GM18868 (cell line): ENCODE measurements around the gene ZNF555.
A peak's percentile ranks its signal among the peaks of the same experiment; 100 is the strongest.

Source experiments
- ATAC-seq: cut with Tn5 transposase; IDR thresholded peaks from one replicate; pipeline ENCODE4 v1.9.1; 2021; ENCODE audit warnings: mild to moderate bottlenecking, moderate library complexity; ENCODE audit not compliant: unreplicated experiment

ZNF555 gene

GRCh38 chr19:2822846-2823245 lies 18.4 kb upstream of the ZNF555 start:
- no peak for ATAC-seq

DNA sequence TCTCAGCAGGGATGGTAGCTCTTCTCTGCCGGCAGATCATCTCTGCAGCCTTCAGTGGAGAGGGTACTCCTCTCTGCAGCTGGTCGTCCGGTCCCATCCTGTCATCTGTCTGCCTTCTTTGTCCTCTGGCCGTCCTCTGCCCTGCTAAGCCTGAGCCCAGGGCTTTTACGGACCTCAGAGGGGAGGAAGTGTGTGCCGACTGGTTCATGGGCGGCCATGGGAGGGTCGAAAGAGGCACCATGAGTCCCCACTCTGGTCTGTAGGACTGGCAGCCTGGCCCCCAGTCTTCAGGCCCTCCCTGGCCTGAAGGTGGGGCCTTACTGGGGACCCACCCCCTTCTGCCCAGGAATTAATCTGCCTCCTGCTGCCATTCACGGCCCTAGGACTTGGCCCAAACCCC lies 17.6 kb upstream of the ZNF555 start:
- ATAC-seq, result no peak

DNA sequence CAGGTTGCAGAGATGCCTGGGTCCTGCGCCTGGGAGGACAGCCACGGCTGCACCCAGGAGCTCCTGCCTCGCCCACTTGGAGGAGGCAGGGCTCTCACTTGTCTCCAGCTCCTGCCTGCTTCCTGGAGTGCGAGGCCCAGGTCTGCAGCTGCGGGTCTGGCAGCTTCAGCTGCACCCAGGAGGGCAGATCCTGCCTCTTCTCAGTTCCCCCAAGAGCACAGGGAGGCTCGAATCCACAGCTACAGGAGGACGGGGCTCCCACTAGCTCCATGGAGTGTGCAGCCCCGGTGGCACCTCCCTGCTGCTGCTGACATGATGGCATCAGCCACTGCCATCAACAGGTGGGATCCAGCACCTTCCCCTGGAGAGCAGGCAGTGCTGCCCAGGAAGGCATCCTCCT lies 17.1 kb upstream of the ZNF555 start:
- ATAC-seq, result no peak

DNA sequence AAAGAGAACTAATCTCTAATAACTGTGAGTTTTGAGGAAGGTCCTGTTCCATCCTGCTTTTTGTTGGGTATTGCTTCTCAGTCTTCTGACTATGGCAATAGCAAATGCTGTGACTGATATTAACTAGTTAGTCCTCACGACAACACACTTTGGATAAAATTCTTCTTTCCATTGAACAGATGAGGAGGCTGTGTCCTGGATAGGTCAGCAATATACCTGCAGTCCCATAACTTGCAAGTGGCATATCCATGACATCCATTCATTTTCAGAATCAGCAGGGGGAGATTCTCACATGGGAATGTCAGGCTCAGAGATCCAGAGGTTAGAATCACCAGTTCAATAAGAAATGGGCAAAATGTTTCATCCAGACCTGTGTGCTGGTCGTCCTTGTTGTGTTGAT lies 14.3 kb upstream of the ZNF555 start:
- no peak for ATAC-seq

DNA sequence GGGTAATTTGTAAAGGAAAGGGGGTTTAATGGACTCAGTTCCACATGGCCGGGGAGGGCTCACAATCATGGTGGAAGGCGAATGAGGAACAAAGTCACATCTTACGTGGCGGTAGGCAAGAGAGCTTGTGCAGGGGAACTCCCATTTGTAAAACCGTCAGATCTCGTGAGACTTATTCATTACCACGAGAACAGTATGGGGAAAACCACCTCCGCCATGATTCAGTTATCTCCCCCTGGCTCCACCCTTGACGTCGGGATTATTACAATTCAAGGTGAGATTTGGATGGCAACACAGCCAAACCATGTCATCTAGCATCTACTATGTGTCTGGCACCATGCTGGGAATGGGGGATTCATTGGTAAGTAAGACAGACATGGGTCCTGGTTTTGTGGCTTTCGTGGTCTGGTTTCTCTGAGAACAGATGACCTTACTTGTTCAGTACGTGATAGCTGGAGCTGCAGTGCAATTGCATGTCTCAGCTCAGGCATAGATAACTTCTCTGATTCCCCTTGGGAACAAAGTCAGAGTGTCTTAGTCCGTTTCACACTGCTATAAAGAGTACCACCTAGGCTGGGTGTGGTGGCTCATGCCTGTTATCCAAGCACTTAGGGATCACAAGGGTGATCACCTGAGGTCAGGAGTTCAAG lies 13.3 kb upstream of the ZNF555 start:
- ATAC-seq, result no peak

- ATAC-seq, result no peak
Measured at GRCh38 chr19:2834294-2834871, 6.9 kb upstream of the ZNF555 start.

DNA sequence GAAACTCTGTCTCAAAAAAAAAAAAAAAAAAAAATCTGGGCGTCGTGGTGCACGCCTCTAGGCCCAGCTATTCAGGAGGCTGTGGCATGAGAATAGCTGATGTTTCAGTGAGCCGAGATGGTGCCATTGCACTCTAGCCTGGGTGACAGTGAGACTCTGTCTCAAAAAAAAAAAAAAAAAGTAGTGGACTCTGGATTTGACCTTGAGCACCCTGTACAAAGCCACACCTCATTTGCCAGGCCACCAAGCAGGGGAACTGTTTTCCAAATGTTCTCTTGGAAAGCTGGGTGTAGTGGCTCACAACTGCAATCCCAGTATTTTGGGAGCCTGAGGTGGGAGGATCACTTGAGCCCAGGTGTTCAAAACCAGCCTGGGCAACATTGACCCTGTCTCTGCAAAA lies 3.8 kb upstream of the ZNF555 start:
- no peak for ATAC-seq

DNA sequence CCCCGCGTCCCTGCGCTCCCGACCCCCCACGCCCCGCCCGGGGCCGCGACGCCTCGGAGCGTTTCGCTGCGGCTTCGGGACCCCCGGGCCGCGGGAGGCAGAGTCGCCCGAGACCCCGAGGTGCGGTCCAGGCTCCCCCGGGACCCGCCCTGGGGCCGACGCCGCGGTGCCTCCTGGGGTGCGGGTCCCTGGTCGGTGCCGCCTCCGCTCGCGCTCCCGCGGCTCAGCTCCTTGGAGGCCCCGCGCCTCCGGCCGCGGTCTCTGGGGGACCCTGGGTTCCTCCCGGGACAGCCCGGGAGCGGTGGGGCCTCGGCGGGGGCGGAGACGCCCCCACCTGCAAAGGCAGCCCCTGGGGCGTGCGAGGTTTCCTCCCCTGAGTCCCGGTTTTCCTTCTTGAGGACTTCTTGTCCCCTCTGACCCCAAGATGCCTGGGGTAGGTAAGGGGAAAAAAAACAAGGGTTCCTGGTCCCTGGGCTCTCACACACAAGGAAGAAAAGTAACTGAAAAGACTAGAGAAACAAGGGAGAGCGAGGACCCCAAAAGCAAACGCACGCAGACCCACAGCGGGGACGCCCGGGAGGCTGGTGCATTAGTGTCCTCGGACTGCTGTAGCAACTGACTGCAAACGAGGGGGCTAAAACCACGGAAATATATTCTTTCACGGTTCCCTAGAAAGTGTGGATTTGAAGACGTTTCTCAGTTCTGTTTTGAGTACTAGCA lies 740 bp downstream of the ZNF555 start:
- ATAC-seq, result peak; percentile 5

DNA sequence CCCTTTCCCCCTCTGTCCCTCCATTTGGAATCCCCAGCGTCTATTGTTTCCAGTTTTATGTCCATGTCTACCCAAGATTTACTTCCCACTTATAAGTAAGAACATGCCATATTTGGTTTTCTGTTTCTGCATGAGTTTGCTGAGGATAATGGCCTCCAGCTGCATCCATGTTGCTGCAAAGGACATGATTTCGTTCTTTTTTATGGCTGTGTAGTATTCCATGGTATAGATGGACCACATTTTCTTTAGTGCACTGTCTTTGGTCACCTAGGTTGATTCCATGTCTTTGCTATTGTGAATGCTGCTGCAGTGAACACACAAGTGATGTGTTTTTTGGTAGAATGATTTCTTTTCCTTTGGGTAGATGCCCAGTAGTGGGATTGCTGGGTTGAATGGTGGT lies 3.8 kb downstream of the ZNF555 start:
- no peak for ATAC-seq

DNA sequence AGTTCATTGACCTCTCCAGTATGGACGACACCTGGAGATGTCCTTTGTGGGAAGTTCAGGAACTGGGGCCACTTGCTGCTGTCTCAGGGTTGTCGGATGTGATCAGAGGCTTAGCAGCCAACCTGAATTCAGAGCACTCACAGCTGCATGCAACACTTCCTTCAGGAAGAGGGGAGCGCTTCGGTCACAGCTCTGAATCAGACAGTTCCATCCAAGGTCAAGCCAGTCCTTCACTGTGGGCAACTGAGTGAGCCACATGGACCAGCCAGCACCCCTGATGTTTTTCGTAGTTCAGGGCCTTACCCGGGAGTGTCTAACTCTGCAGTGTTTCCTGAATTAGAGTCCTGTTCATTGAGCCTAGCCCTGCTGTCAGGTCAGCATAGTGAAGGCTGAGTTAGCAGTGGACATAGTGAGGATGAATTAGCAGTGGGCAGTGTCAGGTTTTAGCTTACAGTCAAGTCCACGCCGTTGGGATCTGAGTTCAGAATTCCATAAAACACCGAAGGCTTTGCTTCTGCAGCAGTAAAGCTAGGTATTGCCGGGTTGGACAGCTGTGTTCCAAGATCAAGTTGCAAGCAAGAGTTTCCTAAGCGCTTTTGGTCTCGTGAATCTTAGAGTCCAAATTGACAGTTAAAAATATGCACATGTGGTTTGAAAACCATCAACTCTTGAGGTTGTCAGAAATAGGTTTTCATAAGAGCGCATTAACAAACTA lies 5.1 kb downstream of the ZNF555 start:
- ATAC-seq, result no peak

DNA sequence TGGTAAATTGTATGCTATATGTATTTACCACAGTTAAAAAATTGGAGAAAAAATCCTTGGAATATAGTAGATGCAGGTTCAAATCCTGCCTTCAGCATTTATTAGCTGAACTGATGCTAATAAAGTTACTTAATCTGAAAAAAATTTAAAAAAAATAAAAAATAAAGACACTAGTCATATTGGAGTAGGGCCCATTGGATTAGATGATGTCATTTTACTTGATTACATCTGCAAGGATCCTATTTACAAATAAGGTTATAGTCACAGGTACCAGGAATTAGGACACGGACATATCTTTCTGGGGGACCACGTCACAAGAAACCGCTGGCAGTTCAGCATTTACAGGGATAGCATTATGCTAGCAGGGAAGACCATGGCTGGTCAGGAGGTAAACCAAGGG lies 6.2 kb downstream of the ZNF555 start:
- no peak for ATAC-seq

DNA sequence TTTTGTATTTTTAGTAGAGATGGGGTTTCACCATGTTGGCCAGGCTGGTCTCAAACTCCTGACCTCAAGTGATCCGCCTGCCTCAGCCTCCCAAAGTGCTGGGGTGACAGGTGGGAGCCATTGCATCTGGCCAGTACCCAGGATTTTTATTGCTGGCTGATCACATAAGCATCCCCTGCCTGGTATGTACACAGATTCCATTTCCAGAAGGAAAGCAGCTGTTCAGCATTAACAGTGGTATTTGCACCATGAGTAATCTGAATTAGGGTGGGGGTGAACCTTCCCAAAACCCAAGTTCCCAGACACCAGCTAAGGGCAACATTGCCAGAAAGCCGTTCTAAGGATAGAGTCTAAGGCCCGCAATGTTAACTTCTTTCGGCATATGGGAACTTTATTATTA lies 7.3 kb downstream of the ZNF555 start:
- ATAC-seq, result no peak

GRCh38 chr19:2850256-2850925 lies 9.1 kb downstream of the ZNF555 start:
- ATAC-seq, result no peak

DNA sequence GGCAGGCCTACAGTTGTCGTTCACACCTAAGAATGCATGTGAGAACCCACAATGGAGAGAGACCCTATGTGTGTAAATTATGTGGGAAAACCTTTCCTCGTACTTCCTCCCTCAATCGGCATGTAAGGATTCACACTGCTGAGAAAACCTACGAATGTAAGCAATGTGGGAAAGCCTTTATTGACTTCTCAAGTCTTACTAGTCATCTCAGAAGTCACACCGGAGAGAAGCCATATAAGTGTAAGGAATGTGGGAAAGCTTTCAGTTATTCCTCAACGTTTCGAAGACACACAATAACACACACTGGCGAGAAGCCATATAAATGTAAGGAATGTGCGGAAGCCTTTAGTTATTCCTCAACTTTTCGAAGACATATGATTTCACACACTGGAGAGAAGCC lies 11.3 kb downstream of the ZNF555 start:
- no peak for ATAC-seq

GRCh38 chr19:2853015-2853606 lies 11.8 kb downstream of the ZNF555 start:
- ATAC-seq, result no peak

- ATAC-seq, result no peak
Measured at GRCh38 chr19:2854849-2855248, 13.6 kb downstream of the ZNF555 start.

DNA sequence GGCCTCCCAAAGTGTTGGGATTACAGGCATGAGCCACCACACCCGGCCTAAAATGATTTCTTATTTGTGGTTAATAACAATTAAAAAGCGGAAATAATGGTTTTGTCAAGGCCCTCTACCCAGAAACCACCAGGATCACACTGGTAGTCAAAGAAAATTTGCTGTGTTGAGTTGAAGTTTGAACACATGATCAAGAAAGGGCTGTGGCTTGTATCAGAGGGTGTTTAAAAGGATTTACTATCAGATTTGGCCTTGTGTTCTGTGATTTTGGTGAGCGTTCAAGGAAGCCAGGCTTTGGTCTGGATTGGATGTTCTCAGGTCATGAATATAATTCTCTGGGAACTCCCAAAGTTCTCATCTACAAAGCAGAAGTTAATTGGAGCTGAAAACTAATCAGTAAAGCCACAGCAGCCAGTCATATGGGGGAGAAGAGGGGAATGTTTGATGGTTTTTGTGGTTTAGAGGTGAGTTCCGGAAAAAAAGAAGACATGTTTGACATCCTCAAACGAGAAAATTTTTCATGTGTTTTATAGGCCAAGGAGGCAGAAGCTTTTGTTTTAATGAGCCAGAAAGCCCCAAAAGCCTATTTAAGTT lies 15.3 kb downstream of the ZNF555 start:
- no peak for ATAC-seq

GRCh38 chr19:2858864-2859263 lies 17.6 kb downstream of the ZNF555 start:
- no peak for ATAC-seq

- ATAC-seq, result no peak
Measured at GRCh38 chr19:2863816-2864215, 22.5 kb downstream of the ZNF555 start.

DNA sequence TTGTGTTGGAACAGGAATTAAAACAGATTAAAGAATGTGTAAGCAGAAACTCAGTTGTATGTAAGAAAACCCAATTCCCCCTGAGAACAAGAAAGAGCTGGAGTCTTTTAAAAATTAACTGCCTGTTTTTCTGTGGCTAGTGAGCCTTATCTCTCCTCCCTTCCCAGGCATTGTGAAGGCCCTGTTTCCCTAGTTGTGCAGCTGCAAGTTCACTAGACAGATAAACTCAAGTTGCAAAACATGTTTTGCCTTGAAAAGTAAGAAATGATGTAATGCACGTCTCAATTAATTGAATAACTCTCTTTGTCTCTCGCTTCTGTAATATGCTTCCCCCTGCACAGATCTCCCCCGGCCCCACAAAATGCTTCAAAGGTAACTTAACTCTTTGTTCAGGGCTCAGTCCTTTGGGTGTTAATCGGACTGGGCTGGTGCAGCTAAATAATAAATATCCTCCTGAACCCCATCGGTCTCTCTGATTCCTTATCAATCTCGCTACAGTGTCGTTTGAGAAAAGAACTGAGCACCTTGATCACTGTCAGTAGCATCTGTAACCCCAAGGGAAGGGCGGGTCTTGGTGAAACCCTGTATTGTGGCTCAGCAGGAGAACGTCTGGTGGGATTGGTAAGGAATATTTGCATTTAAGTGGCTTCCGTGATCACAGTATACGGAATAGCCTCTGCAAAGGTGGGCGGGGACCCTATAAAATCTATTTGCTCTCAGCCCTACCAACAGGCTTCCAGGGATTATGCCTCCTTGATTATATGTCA lies 24.2 kb downstream of the ZNF555 start:
- ATAC-seq, result no peak
